ENCODE results near the gene SMG6. TPM values are rescaled to one million over a fixed set of nuclear protein-coding genes. Genes with fewer than 3 reads are reported as not detected.

Gene SMG6
- total RNA-seq, 3 donors from 2014 or later = 24.9 to 29.3 (median 29.0) TPM

DNA sequence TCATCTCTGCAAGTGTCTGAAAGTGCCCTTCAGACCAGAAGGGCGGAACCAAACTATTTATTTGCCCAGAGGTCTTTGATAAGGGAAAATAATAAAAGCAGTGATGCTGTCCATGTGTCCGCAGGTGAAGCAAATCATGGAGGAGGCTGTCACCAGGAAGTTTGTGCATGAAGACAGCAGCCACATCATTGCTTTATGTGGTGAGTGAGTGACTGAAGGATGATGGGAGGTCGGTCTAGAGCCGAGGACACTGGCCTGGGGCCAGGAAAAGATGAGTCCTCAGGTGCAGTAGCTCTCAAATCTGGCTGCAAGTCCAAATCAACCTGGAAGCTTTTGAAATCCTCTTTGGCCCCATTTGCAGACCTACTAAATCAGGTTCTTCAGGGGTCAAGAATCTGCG lies 39.8 kb upstream of the SMG6 start:
- intact Hi-C loops (cut with DNase I; ENCODE audit: low total_unique reads) = no loop called here
- DNase-seq (ENCODE audit: low spot score in 2 of 2) = no peak
- H3K4me3 ChIP-seq = no peak overlapping the region
- peaks cover 0 to under 1% of the 10 kb centered on the region in 2 donors for H3K4me1 ChIP-seq
- H3K27me3 ChIP-seq = no peaks in the 10 kb centered on the region
- peak overlapping the region in 1 of 2 donors; percentile 60 for H3K27ac ChIP-seq
- no peak for TF ChIP-seq POLR2A (IDR thresholded peaks at IDR 0.05)
- no peak for TF ChIP-seq POLR2AphosphoS5 (IDR thresholded peaks at IDR 0.05)
- TF ChIP-seq, protein P1, sequence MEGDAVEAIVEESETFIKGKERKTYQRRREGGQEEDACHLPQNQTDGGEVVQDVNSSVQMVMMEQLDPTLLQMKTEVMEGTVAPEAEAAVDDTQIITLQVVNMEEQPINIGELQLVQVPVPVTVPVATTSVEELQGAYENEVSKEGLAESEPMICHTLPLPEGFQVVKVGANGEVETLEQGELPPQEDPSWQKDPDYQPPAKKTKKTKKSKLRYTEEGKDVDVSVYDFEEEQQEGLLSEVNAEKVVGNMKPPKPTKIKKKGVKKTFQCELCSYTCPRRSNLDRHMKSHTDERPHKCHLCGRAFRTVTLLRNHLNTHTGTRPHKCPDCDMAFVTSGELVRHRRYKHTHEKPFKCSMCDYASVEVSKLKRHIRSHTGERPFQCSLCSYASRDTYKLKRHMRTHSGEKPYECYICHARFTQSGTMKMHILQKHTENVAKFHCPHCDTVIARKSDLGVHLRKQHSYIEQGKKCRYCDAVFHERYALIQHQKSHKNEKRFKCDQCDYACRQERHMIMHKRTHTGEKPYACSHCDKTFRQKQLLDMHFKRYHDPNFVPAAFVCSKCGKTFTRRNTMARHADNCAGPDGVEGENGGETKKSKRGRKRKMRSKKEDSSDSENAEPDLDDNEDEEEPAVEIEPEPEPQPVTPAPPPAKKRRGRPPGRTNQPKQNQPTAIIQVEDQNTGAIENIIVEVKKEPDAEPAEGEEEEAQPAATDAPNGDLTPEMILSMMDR (IDR thresholded peaks at IDR 0.05) = no peak
- H3K36me3 ChIP-seq = no peaks in the 10 kb centered on the region
- H3K9me3 ChIP-seq = no peaks in the 10 kb centered on the region

DNA sequence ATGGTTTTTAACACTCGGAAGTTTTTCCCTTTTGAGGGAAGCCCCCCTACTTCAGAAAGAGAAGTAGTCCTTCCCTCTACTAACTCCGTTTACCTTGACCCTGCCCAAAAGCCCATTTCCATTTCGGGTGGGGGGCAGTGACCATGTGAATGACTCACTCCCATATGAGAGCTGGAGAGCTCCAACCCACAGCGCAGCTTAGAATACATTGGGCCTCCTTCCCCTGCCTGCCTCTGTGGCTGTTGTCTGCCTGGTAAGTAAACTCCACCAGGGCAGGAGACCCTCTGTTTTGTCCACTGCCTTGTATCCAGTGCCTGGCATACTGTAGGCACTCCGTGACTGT lies 34.7 kb upstream of the SMG6 start:
- H3K36me3 ChIP-seq = no peaks in the 10 kb centered on the region
- intact Hi-C loops (cut with DNase I; ENCODE audit: low total_unique reads) = no loop called here

DNA sequence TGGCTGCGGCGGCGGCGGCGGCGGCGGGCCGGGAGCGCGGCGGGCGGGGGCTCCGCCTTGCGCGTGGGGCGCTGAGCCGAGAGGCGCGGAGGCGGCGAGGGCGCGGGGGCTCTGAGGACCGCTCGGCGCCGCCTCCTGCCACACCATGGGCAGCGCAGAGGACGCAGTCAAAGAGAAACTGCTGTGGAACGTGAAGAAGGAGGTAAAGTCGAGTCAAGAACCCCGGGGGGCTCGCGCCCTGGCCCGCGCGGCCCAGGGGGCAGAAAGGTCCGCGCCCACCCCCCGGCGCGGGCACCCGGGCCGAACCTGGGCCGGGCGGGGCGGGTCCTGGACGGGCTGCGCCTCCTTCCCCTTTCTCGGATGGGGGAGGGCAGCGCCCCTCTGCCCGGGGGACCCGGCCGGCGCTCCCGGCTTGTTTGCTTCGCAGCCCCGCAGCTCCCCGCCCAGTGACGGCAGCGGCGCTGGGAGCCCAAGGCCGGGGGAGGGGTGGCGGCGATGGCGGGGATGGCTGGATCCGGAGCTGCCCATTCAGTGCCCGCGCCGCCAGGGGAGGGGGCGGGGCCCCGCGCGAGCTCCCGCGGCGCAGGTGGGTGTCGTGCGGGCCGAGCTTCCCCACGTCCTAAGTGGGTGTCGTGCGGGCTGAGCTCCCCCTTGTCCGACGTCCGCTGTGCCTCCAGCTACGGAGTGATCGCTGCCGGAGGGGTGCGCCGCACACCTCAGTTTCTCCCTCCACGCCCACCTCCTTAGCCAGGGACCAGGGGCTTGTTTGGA lies 34.1 kb upstream of the SMG6 start:
- no peaks in the 10 kb centered on the region for H3K27me3 ChIP-seq
- H3K4me1 ChIP-seq = peaks cover 4 to 8% of the 10 kb centered on the region in 2 donors
- intact Hi-C loops (cut with DNase I; ENCODE audit: low total_unique reads) = no loop called here
- TF ChIP-seq, protein P1 (IDR thresholded peaks at IDR 0.05) = no peak
- peak in 1 of 3 donors; percentile 47 for TF ChIP-seq POLR2AphosphoS5 (IDR thresholded peaks at IDR 0.05)
- H3K36me3 ChIP-seq = no peaks in the 10 kb centered on the region
- peak overlapping the region; percentile 93 to 96 for H3K27ac ChIP-seq
- peak; percentile 58 to 83 for DNase-seq (ENCODE audit: low spot score in 2 of 2)
- H3K4me3 ChIP-seq = peak overlapping the region; percentile 94 to 99 (median 97)
- H3K9me3 ChIP-seq = no peaks in the 10 kb centered on the region

More for the DNA sequence above, 34.7 kb upstream of the SMG6 start:
- Histone ChIP-seq H3K4me1 (peaks cover 4 to 8% of the 10 kb centered on the region in 2 donors), H3K4me3 (peak overlapping the region; percentile 94 to 99 (median 97)), H3K27ac (peak overlapping the region; percentile 93 to 96), H3K9me3 (no peaks in the 10 kb centered on the region), H3K27me3 (no peaks in the 10 kb centered on the region)
- TF ChIP-seq, protein P1 (IDR thresholded peaks at IDR 0.05) = no peak
- TF ChIP-seq POLR2AphosphoS5 (IDR thresholded peaks at IDR 0.05) (no peak), POLR2A (IDR thresholded peaks at IDR 0.05) (no peak)
- no peak for DNase-seq (ENCODE audit: low spot score in 2 of 2)

DNA sequence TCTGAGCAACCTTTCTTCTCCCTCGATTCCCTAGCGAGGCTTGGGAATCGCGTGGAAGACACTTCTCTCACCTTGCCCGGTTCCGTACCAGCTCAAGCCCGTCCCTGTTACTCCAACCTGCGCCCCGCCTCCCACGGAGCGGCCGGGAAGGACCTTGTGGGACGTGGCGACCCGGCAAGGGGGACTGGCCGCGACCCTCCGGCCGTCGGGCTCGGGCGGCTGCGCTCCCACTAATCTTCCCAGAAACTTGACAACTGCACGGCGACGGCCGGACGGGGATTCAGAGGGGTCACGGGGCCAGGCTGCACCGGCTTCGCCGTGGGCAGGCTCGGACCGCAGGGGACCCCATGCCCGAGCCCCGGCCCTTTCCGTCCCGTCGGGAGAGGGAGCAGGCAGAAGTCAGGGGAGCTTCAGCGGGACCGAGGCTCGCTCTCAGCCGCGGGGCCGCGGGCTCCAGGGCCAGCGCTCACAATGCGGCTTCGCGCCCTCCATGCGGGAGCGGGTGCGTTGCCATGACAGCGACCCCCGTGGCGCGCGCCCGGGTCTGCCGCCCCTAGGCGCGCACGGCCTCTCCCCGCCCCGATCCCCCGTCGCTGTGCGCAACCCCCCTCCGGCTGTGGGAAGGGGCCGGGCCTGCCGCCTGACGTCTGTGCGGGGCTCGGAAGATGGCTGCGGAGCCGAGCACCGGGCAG lies 33.4 kb upstream of the SMG6 start, which contains the start of gene SGSM2:
TSS of gene SGSM2 (plus strand) at position 650 of the 692 bp plus-strand sequence. CDS start 188 bp downstream, outside the sequence.
- Histone ChIP-seq H3K4me1 (peaks cover 4 to 8% of the 10 kb centered on the region in 2 donors), H3K36me3 (peaks cover under 1% of the 10 kb centered on the region), H3K4me3 (peak within 1 kb of the TSS; percentile 94 to 99 (median 97)), H3K27me3 (no peaks in the 10 kb centered on the region), H3K27ac (peak within 1 kb of the TSS; percentile 93 to 96), H3K9me3 (no peaks in the 10 kb centered on the region)
- no peak for DNase-seq (ENCODE audit: low spot score in 2 of 2)
- TF ChIP-seq POLR2A (IDR thresholded peaks at IDR 0.05) (no peak), POLR2AphosphoS5 (IDR thresholded peaks at IDR 0.05) (no peak)
- TF ChIP-seq, protein P1 (IDR thresholded peaks at IDR 0.05) = no peak
- intact Hi-C loops (cut with DNase I; ENCODE audit: low total_unique reads) = no loop called here
